Measurements from ENCODE around the gene BMP6. TPM values are rescaled to one million over a fixed set of nuclear protein-coding genes. Genes with fewer than 3 reads are reported as not detected.
A peak's percentile ranks its signal among the peaks of the same experiment; 100 is the strongest.

BMP6 gene
- total RNA-seq, 1 experiment from 2014 or later, result 0.15 TPM

- no peak for ATAC-seq
- intact Hi-C loops (cut with micrococcal nuclease), result no loop called here
- DNase-seq, result peak; percentile 7
- ChIA-PET CTCF (no interaction called here), POLR2A (ENCODE audit: unreplicated experiment) (no interaction called here)
- Histone ChIP-seq H3K27me3 (ENCODE audit: low read length) (peaks cover 39% of the 10 kb centered on the region), H3K36me3 (ENCODE audit: low read depth, low read length) (no peaks in the 10 kb centered on the region), H3K9ac (ENCODE audit: low read length) (no peak overlapping the region), H3K9me3 (ENCODE audit: low read length) (no peaks in the 10 kb centered on the region), H3K9me2 (replicated peaks; ENCODE audit: low read length) (no peaks in the 10 kb centered on the region), H4K20me1 (ENCODE audit: low read length) (no peaks in the 10 kb centered on the region), H2AFZ (ENCODE audit: low read length) (peak overlapping the region; percentile 69), H3K4me3 (ENCODE audit: low read length) (peak overlapping the region; percentile 67), H3K4me2 (ENCODE audit: low read length) (peak overlapping the region; percentile 96), H3K4me1 (ENCODE audit: insufficient read depth, low read length) (peaks cover 55% of the 10 kb centered on the region), H3K79me2 (ENCODE audit: low read length) (no peaks in the 10 kb centered on the region), H3F3A (ENCODE audit: low read length, unreplicated experiment) (peaks cover 5% of the 10 kb centered on the region), H3K27ac (ENCODE audit: low read length) (no peak overlapping the region)
- BruUV-seq (replicated peaks), result no TSS peak
- TF ChIP-seq EZH2phosphoT487 (IDR thresholded peaks at IDR 0.05; ENCODE audit: borderline replicate concordance, low read length) (peak; percentile 70; the same call in 1 of the 2 replicates), EZH2 (IDR thresholded peaks at IDR 0.05; ENCODE audit: low read length, unreplicated experiment) (peak; percentile 68), CTCF (conservative IDR thresholded peaks at IDR 0.05; ENCODE audit: low read depth, low read length) (no peak)
Observed at GRCh38 chr6:7727086-7727945, 1.4 kb downstream of the BMP6 start.

GRCh38 chr6:7727946-7728854 lies 2.3 kb downstream of the BMP6 start:
- Histone ChIP-seq H2AFZ (ENCODE audit: low read length) (peak overlapping the region; percentile 69), H3F3A (ENCODE audit: low read length, unreplicated experiment) (peaks cover 5% of the 10 kb centered on the region), H3K4me1 (ENCODE audit: insufficient read depth, low read length) (peaks cover 58% of the 10 kb centered on the region), H3K27ac (ENCODE audit: low read length) (no peak overlapping the region), H3K9me2 (replicated peaks; ENCODE audit: low read length) (no peaks in the 10 kb centered on the region), H3K9ac (ENCODE audit: low read length) (no peak overlapping the region), H3K79me2 (ENCODE audit: low read length) (no peaks in the 10 kb centered on the region), H3K27me3 (ENCODE audit: low read length) (peaks cover 39% of the 10 kb centered on the region), H4K20me1 (ENCODE audit: low read length) (no peaks in the 10 kb centered on the region), H3K4me3 (ENCODE audit: low read length) (peak overlapping the region; percentile 67), H3K4me2 (ENCODE audit: low read length) (peak overlapping the region; percentile 96), H3K9me3 (ENCODE audit: low read length) (no peaks in the 10 kb centered on the region), H3K36me3 (ENCODE audit: low read depth, low read length) (no peaks in the 10 kb centered on the region)
- ChIA-PET POLR2A (ENCODE audit: unreplicated experiment) (no interaction called here), CTCF (interaction anchor here (0.6 kb wide), 1 partner anchor 57 kb away, joined by 4 read pairs; no protein-coding TSS in a partner anchor)
- intact Hi-C loops (cut with micrococcal nuclease), result no loop called here
- no peak for TF ChIP-seq CTCF (conservative IDR thresholded peaks at IDR 0.05; ENCODE audit: low read depth, low read length)
- TF ChIP-seq EZH2phosphoT487 (IDR thresholded peaks at IDR 0.05; ENCODE audit: borderline replicate concordance, low read length), result no peak
- no peak for TF ChIP-seq EZH2 (IDR thresholded peaks at IDR 0.05; ENCODE audit: low read length, unreplicated experiment)
- DNase-seq (peak; percentile 22), ATAC-seq (no peak; the same call in 1 of the 2 replicates)
- no TSS peak for BruUV-seq (replicated peaks)

Measured in PC-3 (cell line).